DOHH2 (cell line): Measurements from ENCODE around the gene TRMT1.

ENCODE experiments used
- CTCF ChIP-seq: fragments of 200-600 bp; sonication (generic); IDR thresholded peaks from one replicate; pipeline ENCODE4 v1.5.1; 2014; ENCODE audit warnings: antibody characterized with exemption, mild to moderate bottlenecking, low read depth, low read length; ENCODE audit not compliant: poor library complexity, severe bottlenecking
- EZH2phosphoT487 ChIP-seq: fragments of 200-600 bp; sonication (generic); IDR thresholded peaks from 2 replicates; pipeline ENCODE4 v1.6.1; 2017; ENCODE audit warnings: borderline replicate concordance, mild to moderate bottlenecking, antibody characterized with exemption, low read length, moderate library complexity, mixed read lengths

GRCh38 chr19:13069415-13070359, 46.9 kb downstream of the TRMT1 start:
- TF ChIP-seq CTCF: no peak
- TF ChIP-seq EZH2phosphoT487: no peak
